K562 (cell line): ENCODE measurements around the gene SCYL1. TPM values are rescaled to one million over a fixed set of nuclear protein-coding genes. Genes with fewer than 3 reads are reported as not detected.

Experiments
- CREB3 ChIP-seq: fragments of 450-650 bp; conservative IDR thresholded peaks from 2 replicates; pipeline ENCODE4 v1.6.1; 2016; ENCODE audit warnings: missing genetic modification characterization, low read depth, mild to moderate bottlenecking, missing compliant biosample characterization, moderate library complexity
- DIDO1 ChIP-seq: fragments of 450-650 bp; IDR thresholded peaks from 2 replicates; pipeline ENCODE4 v1.6.1; 2016; ENCODE audit warnings: low read depth, missing biosample characterization, missing genetic modification characterization
- ELF2 ChIP-seq: fragments of 250-450 bp; sonication (Bioruptor Pico); IDR thresholded peaks from 2 replicates; pipeline ENCODE4 v1.5.0; 2021; ENCODE audit warnings: mild to moderate bottlenecking
- ELK1 ChIP-seq: sonication (generic); formaldehyde crosslinking; IDR thresholded peaks from 2 replicates; pipeline ENCODE4 v1.8.1; 2022; ENCODE audit warnings: missing genetic modification reagents
- ILF3 ChIP-seq: fragments of 450-650 bp; IDR thresholded peaks from 2 replicates; pipeline ENCODE4 v1.6.1; 2018; ENCODE audit warnings: antibody characterized with exemption, mild to moderate bottlenecking, moderate library complexity, borderline replicate concordance
- KLF13 ChIP-seq: fragments of 450-650 bp; IDR thresholded peaks from 2 replicates; pipeline ENCODE4 v1.6.1; 2016; ENCODE audit warnings: missing genetic modification characterization, low read depth, mild to moderate bottlenecking, missing compliant biosample characterization, moderate library complexity, borderline replicate concordance
- PHTF2 ChIP-seq: fragments of 250-450 bp; sonication (Bioruptor Pico); IDR thresholded peaks from 2 replicates; pipeline ENCODE4 v1.5.0; 2021; ENCODE audit warnings: mild to moderate bottlenecking
- PTRF ChIP-seq: fragments of 450-650 bp; IDR thresholded peaks from 2 replicates; pipeline ENCODE4 v1.6.1; 2016; ENCODE audit warnings: mild to moderate bottlenecking, missing genetic modification characterization, missing compliant biosample characterization
- SAFB ChIP-seq: fragments of 200-400 bp; formaldehyde crosslinking; IDR thresholded peaks from 2 replicates; pipeline ENCODE4 v1.6.1; 2017; ENCODE audit warnings: low read depth, low read length, borderline replicate concordance
- USF1 ChIP-seq: sonication (generic); formaldehyde crosslinking; IDR thresholded peaks from 2 replicates; pipeline ENCODE4 v1.9.0; 2022; ENCODE audit warnings: mild to moderate bottlenecking, missing genetic modification reagents
- ZBED1 ChIP-seq: IDR thresholded peaks from 2 replicates; pipeline ENCODE4 v1.6.1; 2014
- ZBTB1 ChIP-seq: sonication (generic); formaldehyde crosslinking; IDR thresholded peaks from 2 replicates; pipeline ENCODE4 v1.8.1; 2023; ENCODE audit warnings: missing genetic modification reagents, low read depth, mild to moderate bottlenecking, borderline replicate concordance
- ZKSCAN3 ChIP-seq: fragments of 250-450 bp; sonication (Bioruptor Pico); IDR thresholded peaks from 2 replicates; pipeline ENCODE4 v1.4.0; 2020
- ZNF175 ChIP-seq: fragments of 200-800 bp; sonication (Bioruptor generic); IDR thresholded peaks from 2 replicates; pipeline ENCODE4 v1.6.1; 2016; ENCODE audit warnings: low read depth, mild to moderate bottlenecking, missing genetic modification characterization, missing compliant biosample characterization
- ZNF586 ChIP-seq: fragments of 450-650 bp; formaldehyde crosslinking; conservative IDR thresholded peaks from 2 replicates; pipeline ENCODE4 v1.4.0; 2020; ENCODE audit warnings: mild to moderate bottlenecking, moderate library complexity
- polyA plus RNA-seq, 8 experiments: library from polyadenylated mRNA; depleted of rRNA in 4 of 8; stranded (reverse) in 5 of 8; unstranded in 3 of 8; fragments of >200 nt; fragmentation: Nextera tagmentation in 2 of 8; fragmentation: Illumina TruSeq in 1 of 8; extraction: Ambion mirVana in 2 of 8; extraction: Trizol in 1 of 8; gene quantifications; 2 replicates each; pipeline versions ENCODE4 v1.2.1 to v1.2.3, GENCODE V29; 2011 to 2014; ENCODE audit warnings: inconsistent platforms in 1 of 8, missing spikeins in 1 of 8
- total RNA-seq, 7 experiments: library from RNA; depleted of rRNA in 6 of 7; stranded (reverse); fragments of >200 nt in 6 of 7; fragmentation: Illumina TruSeq in 2 of 7; extraction: Trizol in 2 of 7; gene quantifications; 2 replicates each; pipeline versions ENCODE4 v1.2.1 to v1.2.3, GENCODE V29; 2011 to 2021; ENCODE audit warnings: low replicate concordance in 1 of 7
- TF ChIP-seq, protein P1 (sequence below), 3 experiments: IDR thresholded peaks in 2 of 3; conservative IDR thresholded peaks in 1 of 3; 2 replicates each; pipeline ENCODE4 v1.5.1; 2011 to 2012; ENCODE audit warnings: low read length in 3 of 3, mild to moderate bottlenecking in 3 of 3, control low read depth in 2 of 3, improper control_type of control experiment in 1 of 3, inconsistent platforms in 1 of 3, low read depth in 1 of 3, mixed read lengths in 1 of 3, moderate library complexity in 1 of 3; ENCODE audit not compliant: insufficient read depth in 2 of 3

Gene SCYL1
- total and polyA plus RNA-seq, 9 of the 15 experiments (the other 6 are each of a cell fraction or from before 2014, with no cell fraction given), result 1.9 to 145 (median 57.6) TPM

GRCh38 chr11:65487467-65488272, 37.2 kb upstream of the SCYL1 start (continued):
- TF ChIP-seq ELF2 (CRISPR knock-in tag) (no peak), DIDO1 (tag) (no peak), ZBTB1 (CRISPR knock-in tag) (no peak), KLF13 (tag) (no peak), ILF3 (no peak), ZKSCAN3 (no peak), PTRF (tag) (no peak), PHTF2 (CRISPR knock-in tag) (no peak), USF1 (CRISPR knock-in tag) (peak; percentile 99), SAFB (no peak), ZBED1 (no peak), ZNF175 (no peak), ZNF586 (CRISPR knock-in tag) (no peak), CREB3 (tag) (no peak), ELK1 (CRISPR knock-in tag) (no peak)
- TF ChIP-seq, protein P1, sequence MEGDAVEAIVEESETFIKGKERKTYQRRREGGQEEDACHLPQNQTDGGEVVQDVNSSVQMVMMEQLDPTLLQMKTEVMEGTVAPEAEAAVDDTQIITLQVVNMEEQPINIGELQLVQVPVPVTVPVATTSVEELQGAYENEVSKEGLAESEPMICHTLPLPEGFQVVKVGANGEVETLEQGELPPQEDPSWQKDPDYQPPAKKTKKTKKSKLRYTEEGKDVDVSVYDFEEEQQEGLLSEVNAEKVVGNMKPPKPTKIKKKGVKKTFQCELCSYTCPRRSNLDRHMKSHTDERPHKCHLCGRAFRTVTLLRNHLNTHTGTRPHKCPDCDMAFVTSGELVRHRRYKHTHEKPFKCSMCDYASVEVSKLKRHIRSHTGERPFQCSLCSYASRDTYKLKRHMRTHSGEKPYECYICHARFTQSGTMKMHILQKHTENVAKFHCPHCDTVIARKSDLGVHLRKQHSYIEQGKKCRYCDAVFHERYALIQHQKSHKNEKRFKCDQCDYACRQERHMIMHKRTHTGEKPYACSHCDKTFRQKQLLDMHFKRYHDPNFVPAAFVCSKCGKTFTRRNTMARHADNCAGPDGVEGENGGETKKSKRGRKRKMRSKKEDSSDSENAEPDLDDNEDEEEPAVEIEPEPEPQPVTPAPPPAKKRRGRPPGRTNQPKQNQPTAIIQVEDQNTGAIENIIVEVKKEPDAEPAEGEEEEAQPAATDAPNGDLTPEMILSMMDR (IDR thresholded peaks at IDR 0.05 in 2 of 3, conservative IDR thresholded peaks at IDR 0.05 in 1 of 3; ENCODE audit: insufficient read depth in 2 of 3, low read depth in 1 of 3, low read length in 3 of 3), result no peak
